Uterus (tissue), 4 donors: ENCODE data around the gene ZC3H4. TPM values are rescaled to one million over a fixed set of nuclear protein-coding genes. Genes with fewer than 3 reads are reported as not detected.

ENCODE experiments used
- DNase-seq, 2 donors: peaks; one replicate each; pipeline ENCODE4 v3.0.0-alpha.2; 2019 to 2020
- H3K27ac ChIP-seq, 2 donors: fragments of 200-600 bp; sonication (generic); 1 replicate in 1 of 2; 2 replicates in 1 of 2; pipeline ENCODE4 v1.5.1; 2016 to 2018
- H3K27me3 ChIP-seq, 2 donors: fragments of 200-600 bp; sonication (generic); one replicate each; pipeline ENCODE4 v1.5.1; 2018 to 2019; ENCODE audit warnings: control low read depth in 1 of 2
- H3K36me3 ChIP-seq, 2 donors: fragments of 200-600 bp; sonication (generic); one replicate each; pipeline ENCODE4 v1.5.1; 2019; ENCODE audit warnings: control low read depth in 1 of 2
- H3K4me1 ChIP-seq, 2 donors: fragments of 200-600 bp; sonication (generic); one replicate each; pipeline ENCODE4 v1.5.1; 2018 to 2019; ENCODE audit warnings: control low read depth in 1 of 2
- H3K4me3 ChIP-seq, 2 donors: fragments of 200-600 bp; sonication (generic); 1 replicate in 1 of 2; 2 replicates in 1 of 2; pipeline ENCODE4 v1.5.1; 2018 to 2019; ENCODE audit warnings: mild to moderate bottlenecking in 1 of 2
- H3K9me3 ChIP-seq, 2 donors: fragments of 200-600 bp; sonication (generic); one replicate each; pipeline ENCODE4 v1.5.1; 2019; ENCODE audit warnings: control low read depth in 1 of 2
- POLR2A ChIP-seq, 2 donors: fragments of 450-650 bp; IDR thresholded peaks; one replicate each; pipeline ENCODE4 v1.6.1; 2016; ENCODE audit warnings: antibody characterized with exemption in 2 of 2, mild to moderate bottlenecking in 1 of 2, moderate library complexity in 1 of 2
- intact Hi-C: fragments of 100-400 bp; cut with DNase I; formaldehyde crosslinking; loops from one replicate; pipeline ENCODE4 v1.15.1; 2023; ENCODE audit warnings: low total_unique reads
- total RNA-seq, 4 donors: library from RNA; depleted of rRNA in 3 of 4; stranded (reverse); fragments of >200 nt in 3 of 4; gene quantifications; one replicate each; pipeline versions ENCODE4 v1.1.0 to v1.2.4, GENCODE V29; 2014 to 2023
- TF ChIP-seq, protein P1 (sequence below), 4 experiments: fragments of 200-600 bp in 2 of 4; fragments of 450-650 bp in 2 of 4; sonication (generic) in 2 of 4; IDR thresholded peaks; one replicate each; pipeline ENCODE4 v1.5.1; 2016 to 2019; ENCODE audit warnings: antibody characterized with exemption in 4 of 4, mild to moderate bottlenecking in 2 of 4, moderate library complexity in 1 of 4
- donor health status: DM: yes; HTN: yes; CAD: no.

Gene ZC3H4
- total RNA-seq, 4 donors from 2014 or later = 3.3 to 43.1 (median 18.3) TPM

DNA sequence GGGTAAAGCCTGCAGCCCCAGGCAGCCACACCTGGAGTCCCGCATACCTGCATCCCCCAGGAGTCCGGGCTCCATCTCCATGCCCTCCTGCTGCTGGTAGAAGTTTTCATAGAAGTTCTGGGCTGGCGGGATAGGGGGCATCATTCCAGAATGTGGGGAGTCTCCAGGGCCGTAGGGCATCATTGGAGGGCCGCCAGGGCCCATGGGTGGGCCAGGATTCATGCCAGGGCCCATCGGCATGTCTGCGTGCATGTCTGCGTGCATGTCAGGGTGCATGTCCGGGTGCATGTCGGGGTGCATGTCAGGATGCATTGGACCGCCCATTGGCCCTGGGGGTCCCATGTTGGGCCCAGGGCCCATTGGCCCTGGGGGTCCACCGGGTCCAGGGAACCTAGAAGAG, 41.8 kb downstream of the ZC3H4 start:
- intact Hi-C loops = loop anchor here (2.0 kb wide), 1 partner anchor 47 kb away; no protein-coding TSS in a partner anchor
- Histone ChIP-seq H3K4me3 (no peak overlapping the region), H3K27me3 (no peaks in the 10 kb centered on the region), H3K9me3 (no peaks in the 10 kb centered on the region), H3K27ac (no peak overlapping the region), H3K36me3 (no peaks in the 10 kb centered on the region), H3K4me1 (no peaks in the 10 kb centered on the region)
- no peak for TF ChIP-seq POLR2A (IDR thresholded peaks at IDR 0.05)
- TF ChIP-seq, protein P1, sequence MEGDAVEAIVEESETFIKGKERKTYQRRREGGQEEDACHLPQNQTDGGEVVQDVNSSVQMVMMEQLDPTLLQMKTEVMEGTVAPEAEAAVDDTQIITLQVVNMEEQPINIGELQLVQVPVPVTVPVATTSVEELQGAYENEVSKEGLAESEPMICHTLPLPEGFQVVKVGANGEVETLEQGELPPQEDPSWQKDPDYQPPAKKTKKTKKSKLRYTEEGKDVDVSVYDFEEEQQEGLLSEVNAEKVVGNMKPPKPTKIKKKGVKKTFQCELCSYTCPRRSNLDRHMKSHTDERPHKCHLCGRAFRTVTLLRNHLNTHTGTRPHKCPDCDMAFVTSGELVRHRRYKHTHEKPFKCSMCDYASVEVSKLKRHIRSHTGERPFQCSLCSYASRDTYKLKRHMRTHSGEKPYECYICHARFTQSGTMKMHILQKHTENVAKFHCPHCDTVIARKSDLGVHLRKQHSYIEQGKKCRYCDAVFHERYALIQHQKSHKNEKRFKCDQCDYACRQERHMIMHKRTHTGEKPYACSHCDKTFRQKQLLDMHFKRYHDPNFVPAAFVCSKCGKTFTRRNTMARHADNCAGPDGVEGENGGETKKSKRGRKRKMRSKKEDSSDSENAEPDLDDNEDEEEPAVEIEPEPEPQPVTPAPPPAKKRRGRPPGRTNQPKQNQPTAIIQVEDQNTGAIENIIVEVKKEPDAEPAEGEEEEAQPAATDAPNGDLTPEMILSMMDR (IDR thresholded peaks at IDR 0.05) = no peak
- DNase-seq = no peak

DNA sequence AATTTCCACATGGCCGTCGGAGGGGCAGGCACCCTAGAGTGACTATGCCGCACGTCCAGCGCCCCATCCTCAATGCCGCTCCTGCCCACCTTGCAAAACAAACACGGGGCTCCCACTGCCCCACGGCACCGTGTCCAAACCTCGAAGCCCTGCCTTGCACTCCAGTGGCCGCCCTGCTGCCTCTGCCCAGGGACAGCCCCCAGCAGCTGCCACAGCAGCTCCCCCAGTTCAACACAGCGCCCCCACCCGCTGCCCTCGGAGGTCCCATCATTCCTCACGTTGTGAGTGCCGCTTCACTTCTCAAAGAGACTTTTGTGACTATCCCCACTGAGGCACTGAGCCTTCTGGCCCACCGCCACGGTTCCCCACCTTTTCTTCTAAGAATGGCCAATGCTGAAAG, 42.8 kb downstream of the ZC3H4 start:
- H3K27ac ChIP-seq = no peak overlapping the region
- H3K4me3 ChIP-seq = no peak overlapping the region
- no peaks in the 10 kb centered on the region for H3K4me1 ChIP-seq
- H3K36me3 ChIP-seq = no peaks in the 10 kb centered on the region
- no peaks in the 10 kb centered on the region for H3K9me3 ChIP-seq
- intact Hi-C loops = no loop called here
- TF ChIP-seq POLR2A (IDR thresholded peaks at IDR 0.05) = no peak
- TF ChIP-seq, protein P1 (IDR thresholded peaks at IDR 0.05) = no peak
- no peaks in the 10 kb centered on the region for H3K27me3 ChIP-seq
- DNase-seq = no peak

DNA sequence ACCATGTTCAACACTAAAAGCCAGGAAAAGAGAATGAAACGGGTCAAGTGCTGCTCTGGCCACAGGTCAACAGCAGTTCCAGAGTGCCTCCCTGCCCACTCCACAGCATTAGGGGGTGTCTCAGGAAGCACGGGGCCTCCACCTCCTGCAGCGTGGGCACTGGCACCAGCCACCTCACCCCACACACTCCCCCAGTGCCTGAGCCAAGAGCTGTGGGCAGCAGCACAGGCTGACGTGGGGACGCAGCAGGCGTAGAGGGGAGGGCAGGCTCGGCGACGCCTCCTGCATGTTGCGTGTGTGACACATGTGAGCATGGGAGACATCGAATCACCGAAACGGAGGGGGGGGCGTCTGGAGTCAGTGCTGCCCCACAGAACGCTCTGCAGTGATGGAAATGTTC, 43.8 kb downstream of the ZC3H4 start:
- Histone ChIP-seq H3K27ac (no peak overlapping the region), H3K4me1 (no peaks in the 10 kb centered on the region), H3K27me3 (no peaks in the 10 kb centered on the region), H3K36me3 (no peaks in the 10 kb centered on the region), H3K4me3 (no peak overlapping the region), H3K9me3 (no peaks in the 10 kb centered on the region)
- TF ChIP-seq, protein P1 (IDR thresholded peaks at IDR 0.05) = no peak
- TF ChIP-seq POLR2A (IDR thresholded peaks at IDR 0.05) = no peak
- no peak for DNase-seq
- intact Hi-C loops = no loop called here

DNA sequence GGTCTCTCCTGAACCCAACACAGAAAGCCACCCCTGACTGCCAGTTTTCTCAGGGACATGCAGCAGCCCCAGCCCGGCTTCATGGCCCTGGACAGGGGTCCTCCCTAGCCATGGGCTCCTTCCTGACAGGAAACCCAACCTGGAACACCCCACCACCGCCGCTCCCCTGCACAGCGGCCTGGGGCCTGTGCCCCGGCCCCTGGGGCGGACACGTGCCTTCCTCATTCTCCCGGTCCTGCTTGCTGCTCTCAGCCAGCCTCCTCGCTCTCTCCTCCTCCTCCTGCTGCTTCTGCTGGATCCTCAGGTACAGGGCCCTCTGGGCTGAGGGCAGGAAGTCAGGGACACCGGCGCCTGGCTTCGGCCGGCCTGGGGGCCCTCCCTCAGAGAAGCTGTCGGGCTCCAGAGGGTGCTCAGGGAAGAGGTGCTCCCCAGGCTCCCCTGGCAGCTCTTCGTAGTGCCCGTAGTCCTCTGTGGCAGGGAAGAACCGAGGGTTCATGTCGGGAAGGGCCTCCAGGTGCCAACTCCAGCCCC, 44.6 kb downstream of the ZC3H4 start:
- Histone ChIP-seq H3K27me3 (no peaks in the 10 kb centered on the region), H3K4me3 (no peak overlapping the region), H3K4me1 (no peaks in the 10 kb centered on the region), H3K36me3 (no peaks in the 10 kb centered on the region), H3K9me3 (no peaks in the 10 kb centered on the region), H3K27ac (no peak overlapping the region)
- intact Hi-C loops = no loop called here
- DNase-seq = no peak
- no peak for TF ChIP-seq POLR2A (IDR thresholded peaks at IDR 0.05)
- TF ChIP-seq, protein P1 (IDR thresholded peaks at IDR 0.05) = no peak

DNA sequence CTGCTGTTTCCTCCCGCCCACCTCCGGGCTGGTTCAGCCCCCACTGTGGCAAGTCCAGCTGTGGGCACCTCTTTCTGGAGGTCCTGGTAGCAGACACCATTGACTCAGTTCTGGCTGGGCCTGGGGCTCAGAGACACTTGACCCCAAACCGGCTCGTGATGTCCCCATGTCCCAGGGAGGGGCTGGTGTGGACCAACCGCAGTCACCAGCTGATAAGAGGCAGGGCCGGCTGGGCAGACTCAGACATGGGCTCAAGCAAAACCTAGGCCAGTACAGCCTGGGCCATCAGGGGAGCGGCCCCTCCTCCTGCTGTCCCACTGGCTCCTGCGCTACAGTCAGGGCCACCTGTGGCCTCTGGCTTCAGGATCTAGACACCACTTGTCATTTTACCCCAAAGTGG, 45.3 kb downstream of the ZC3H4 start:
- H3K9me3 ChIP-seq = no peaks in the 10 kb centered on the region
- intact Hi-C loops = no loop called here
- no peak overlapping the region for H3K4me3 ChIP-seq
- TF ChIP-seq, protein P1 (IDR thresholded peaks at IDR 0.05) = no peak
- no peak for TF ChIP-seq POLR2A (IDR thresholded peaks at IDR 0.05)
- no peaks in the 10 kb centered on the region for H3K27me3 ChIP-seq
- H3K4me1 ChIP-seq = no peaks in the 10 kb centered on the region
- no peak overlapping the region for H3K27ac ChIP-seq
- DNase-seq = no peak
- H3K36me3 ChIP-seq = no peaks in the 10 kb centered on the region
